WTC11 (cell line): Measurements from ENCODE around the gene TRAPPC11.

ENCODE experiments used
- CTCF ChIP-seq: fragments of 200-600 bp; IDR thresholded peaks from 2 replicates; pipeline ENCODE4 v1.8.0; 2022; ENCODE audit warnings: antibody characterized with exemption
- FOXK1 ChIP-seq: sonication (generic); formaldehyde crosslinking; IDR thresholded peaks from 2 replicates; pipeline ENCODE4 v1.8.0; 2022; ENCODE audit warnings: mild to moderate bottlenecking, moderate library complexity, missing genetic modification reagents
- HMGA2 ChIP-seq: fragments of 250-450 bp; sonication (Bioruptor Pico); IDR thresholded peaks from 2 replicates; pipeline ENCODE4 v1.4.0; 2021; ENCODE audit warnings: mild to moderate bottlenecking, moderate library complexity
- NFATC4 ChIP-seq: fragments of 250-450 bp; sonication (Bioruptor Pico); IDR thresholded peaks from 2 replicates; pipeline ENCODE4 v1.9.0; 2021; ENCODE audit warnings: mild to moderate bottlenecking
- SOX15 ChIP-seq: fragments of 250-450 bp; sonication (Bioruptor Pico); IDR thresholded peaks from 2 replicates; pipeline ENCODE4 v1.9.0; 2021; ENCODE audit warnings: mild to moderate bottlenecking
- TEAD4 ChIP-seq: sonication (generic); formaldehyde crosslinking; IDR thresholded peaks from 2 replicates; pipeline ENCODE4 v1.8.0; 2022; ENCODE audit warnings: mild to moderate bottlenecking, missing genetic modification reagents
- USF2 ChIP-seq: sonication (generic); formaldehyde crosslinking; IDR thresholded peaks from 2 replicates; pipeline ENCODE4 v1.8.1; 2023; ENCODE audit warnings: mild to moderate bottlenecking, missing genetic modification reagents, moderate library complexity
- ZMAT4 ChIP-seq: fragments of 250-450 bp; sonication (Bioruptor Pico); IDR thresholded peaks from 2 replicates; pipeline ENCODE4 v1.9.0; 2021; ENCODE audit warnings: mild to moderate bottlenecking
- ZNF121 ChIP-seq: sonication (generic); formaldehyde crosslinking; IDR thresholded peaks from 2 replicates; pipeline ENCODE4 v1.8.0; 2023; ENCODE audit warnings: missing genetic modification reagents
- TF ChIP-seq, protein P1 (sequence below): sonication (generic); formaldehyde crosslinking; IDR thresholded peaks from 2 replicates; pipeline ENCODE4 v1.8.1; 2023; ENCODE audit warnings: mild to moderate bottlenecking, moderate library complexity, missing genetic modification reagents
- TF ChIP-seq, protein P2 (sequence below): sonication (generic); formaldehyde crosslinking; conservative IDR thresholded peaks from 2 replicates; pipeline ENCODE4 v1.8.1; 2022; ENCODE audit warnings: mild to moderate bottlenecking, missing genetic modification reagents
- TF ChIP-seq, protein P3 (sequence below): sonication (generic); formaldehyde crosslinking; conservative IDR thresholded peaks from 2 replicates; pipeline ENCODE4 v1.8.1; 2023; ENCODE audit warnings: mild to moderate bottlenecking, low read depth, missing genetic modification reagents, moderate library complexity

- no peak for TF ChIP-seq FOXK1 (CRISPR knock-in tag)
- no peak for TF ChIP-seq CTCF
- TF ChIP-seq ZMAT4 = no peak
- no peak for TF ChIP-seq USF2
- no peak for TF ChIP-seq NFATC4 (CRISPR knock-in tag)
- no peak for TF ChIP-seq HMGA2 (CRISPR knock-in tag)
- no peak for TF ChIP-seq SOX15 (CRISPR knock-in tag)
- TF ChIP-seq, protein P1, sequence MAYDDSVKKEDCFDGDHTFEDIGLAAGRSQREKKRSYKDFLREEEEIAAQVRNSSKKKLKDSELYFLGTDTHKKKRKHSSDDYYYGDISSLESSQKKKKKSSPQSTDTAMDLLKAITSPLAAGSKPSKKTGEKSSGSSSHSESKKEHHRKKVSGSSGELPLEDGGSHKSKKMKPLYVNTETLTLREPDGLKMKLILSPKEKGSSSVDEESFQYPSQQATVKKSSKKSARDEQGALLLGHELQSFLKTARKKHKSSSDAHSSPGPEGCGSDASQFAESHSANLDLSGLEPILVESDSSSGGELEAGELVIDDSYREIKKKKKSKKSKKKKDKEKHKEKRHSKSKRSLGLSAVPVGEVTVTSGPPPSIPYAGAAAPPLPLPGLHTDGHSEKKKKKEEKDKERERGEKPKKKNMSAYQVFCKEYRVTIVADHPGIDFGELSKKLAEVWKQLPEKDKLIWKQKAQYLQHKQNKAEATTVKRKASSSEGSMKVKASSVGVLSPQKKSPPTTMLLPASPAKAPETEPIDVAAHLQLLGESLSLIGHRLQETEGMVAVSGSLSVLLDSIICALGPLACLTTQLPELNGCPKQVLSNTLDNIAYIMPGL (CRISPR knock-in tag) = no peak
- no peak for TF ChIP-seq ZNF121
- TF ChIP-seq, protein P2, sequence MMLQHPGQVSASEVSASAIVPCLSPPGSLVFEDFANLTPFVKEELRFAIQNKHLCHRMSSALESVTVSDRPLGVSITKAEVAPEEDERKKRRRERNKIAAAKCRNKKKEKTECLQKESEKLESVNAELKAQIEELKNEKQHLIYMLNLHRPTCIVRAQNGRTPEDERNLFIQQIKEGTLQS (CRISPR knock-in tag) = no peak
- TF ChIP-seq TEAD4 (CRISPR knock-in tag) = no peak
- TF ChIP-seq, protein P3, sequence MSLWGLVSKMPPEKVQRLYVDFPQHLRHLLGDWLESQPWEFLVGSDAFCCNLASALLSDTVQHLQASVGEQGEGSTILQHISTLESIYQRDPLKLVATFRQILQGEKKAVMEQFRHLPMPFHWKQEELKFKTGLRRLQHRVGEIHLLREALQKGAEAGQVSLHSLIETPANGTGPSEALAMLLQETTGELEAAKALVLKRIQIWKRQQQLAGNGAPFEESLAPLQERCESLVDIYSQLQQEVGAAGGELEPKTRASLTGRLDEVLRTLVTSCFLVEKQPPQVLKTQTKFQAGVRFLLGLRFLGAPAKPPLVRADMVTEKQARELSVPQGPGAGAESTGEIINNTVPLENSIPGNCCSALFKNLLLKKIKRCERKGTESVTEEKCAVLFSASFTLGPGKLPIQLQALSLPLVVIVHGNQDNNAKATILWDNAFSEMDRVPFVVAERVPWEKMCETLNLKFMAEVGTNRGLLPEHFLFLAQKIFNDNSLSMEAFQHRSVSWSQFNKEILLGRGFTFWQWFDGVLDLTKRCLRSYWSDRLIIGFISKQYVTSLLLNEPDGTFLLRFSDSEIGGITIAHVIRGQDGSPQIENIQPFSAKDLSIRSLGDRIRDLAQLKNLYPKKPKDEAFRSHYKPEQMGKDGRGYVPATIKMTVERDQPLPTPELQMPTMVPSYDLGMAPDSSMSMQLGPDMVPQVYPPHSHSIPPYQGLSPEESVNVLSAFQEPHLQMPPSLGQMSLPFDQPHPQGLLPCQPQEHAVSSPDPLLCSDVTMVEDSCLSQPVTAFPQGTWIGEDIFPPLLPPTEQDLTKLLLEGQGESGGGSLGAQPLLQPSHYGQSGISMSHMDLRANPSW = no peak
Measured at GRCh38 chr4:183627979-183628588, 31.0 kb upstream of the TRAPPC11 start.
